GM12875 (cell line): Measurements from ENCODE around the gene ZBP1.

ENCODE experiments used
- H3K4me3 ChIP-seq: one replicate; pipeline ENCODE4 v1.5.1; 2011; ENCODE audit warnings: low read depth, low read length, control low read depth
- CTCF ChIP-seq: IDR thresholded peaks from 2 replicates; pipeline ENCODE4 v1.5.1; 2011; ENCODE audit warnings: low read depth, mild to moderate bottlenecking, control low read depth, inconsistent platforms, low read length, moderate library complexity, borderline replicate concordance; ENCODE audit not compliant: insufficient read depth

Gene ZBP1

GRCh38 chr20:57601211-57601570, 19.0 kb downstream of the ZBP1 start:
- TF ChIP-seq CTCF, result no peak
- no peak overlapping the region for H3K4me3 ChIP-seq

GRCh38 chr20:57600320-57601210, 19.7 kb downstream of the ZBP1 start:
- no peak for TF ChIP-seq CTCF

GRCh38 chr20:57598491-57598890, 21.7 kb downstream of the ZBP1 start:
- no peak overlapping the region for H3K4me3 ChIP-seq
- TF ChIP-seq CTCF, result no peak

More at GRCh38 chr20:57600320-57601210, 19.7 kb downstream of the ZBP1 start:
- H3K4me3 ChIP-seq, result no peak overlapping the region

- no peak for TF ChIP-seq CTCF
- H3K4me3 ChIP-seq, result no peak overlapping the region
Observed at GRCh38 chr20:57598060-57598459, 22.2 kb downstream of the ZBP1 start.

GRCh38 chr20:57596998-57597939, 23.0 kb downstream of the ZBP1 start:
- peak; percentile 94 for TF ChIP-seq CTCF
- no peak overlapping the region for H3K4me3 ChIP-seq

- no peak overlapping the region for H3K4me3 ChIP-seq
Observed at GRCh38 chr20:57596358-57596757, 23.9 kb downstream of the ZBP1 start.

More at GRCh38 chr20:57596358-57596757, 23.9 kb downstream of the ZBP1 start:
- no peak for TF ChIP-seq CTCF
